ENCODE data around the gene DHX16.
"Not testable (repeated sequence)": the region's sequence is repeated elsewhere in the genome, so short reads cannot be mapped to it uniquely, and the experiment has no call there.

Gene DHX16

GRCh38 chr6:30664994-30665767, 7.6 kb downstream of the DHX16 start:
- no peak for DNase-seq (ENCODE audit: low read depth)
- TF ChIP-seq CTCF (conservative IDR thresholded peaks at IDR 0.05; ENCODE audit: low read length): no peak
- H3K4me3 ChIP-seq (ENCODE audit: low read length): no peak overlapping the region

GRCh38 chr6:30657922-30658321, 14.9 kb downstream of the DHX16 start:
- not testable (repeated sequence) for DNase-seq (ENCODE audit: low read depth); H3K4me3 ChIP-seq (ENCODE audit: low read length)

- no peak for DNase-seq (ENCODE audit: low read depth)
- TF ChIP-seq CTCF (conservative IDR thresholded peaks at IDR 0.05; ENCODE audit: low read length): no peak
- H3K4me3 ChIP-seq (ENCODE audit: low read length): no peak overlapping the region
Measured at GRCh38 chr6:30657454-30657853, 15.4 kb downstream of the DHX16 start.

- no peak overlapping the region for H3K4me3 ChIP-seq (ENCODE audit: low read length)
- no peak for DNase-seq (ENCODE audit: low read depth)
- TF ChIP-seq CTCF (conservative IDR thresholded peaks at IDR 0.05; ENCODE audit: low read length): no peak
Measured at GRCh38 chr6:30656513-30656912, 16.3 kb downstream of the DHX16 start.

GRCh38 chr6:30655743-30656094, 17.1 kb downstream of the DHX16 start:
- no peak for TF ChIP-seq CTCF (conservative IDR thresholded peaks at IDR 0.05; ENCODE audit: low read length)
- no peak overlapping the region for H3K4me3 ChIP-seq (ENCODE audit: low read length)
- DNase-seq (ENCODE audit: low read depth): no peak

GRCh38 chr6:30654798-30655742, 17.7 kb downstream of the DHX16 start:
- TF ChIP-seq CTCF (conservative IDR thresholded peaks at IDR 0.05; ENCODE audit: low read length): no peak

GRCh38 chr6:30651143-30651542, 21.7 kb downstream of the DHX16 start:
- H3K4me3 ChIP-seq (ENCODE audit: low read length): no peak overlapping the region
- DNase-seq (ENCODE audit: low read depth): no peak
- TF ChIP-seq CTCF (conservative IDR thresholded peaks at IDR 0.05; ENCODE audit: low read length): no peak

More at GRCh38 chr6:30654798-30655742, 17.7 kb downstream of the DHX16 start:
- DNase-seq (ENCODE audit: low read depth): no peak
- no peak overlapping the region for H3K4me3 ChIP-seq (ENCODE audit: low read length)

Measured in AG10803 (cell line).